NCI-H1417 (cell line): ENCODE data around the gene COL1A1.

ENCODE experiments used
- DNase-seq, 3 experiments: peaks; one replicate each; lab custom pipeline; 2025; lab: John Stamatoyannopoulos, UW

COL1A1 gene

GRCh38 chr17:50201276-50201854 lies at the start of gene COL1A1:
COL1A1 (minus strand) TSS chr17:50201631; CDS start chr17:50201513, 118 bp downstream.
- no peak for DNase-seq

GRCh38 chr17:50248255-50248654 lies 46.8 kb upstream of the COL1A1 start:
- DNase-seq = no peak

GRCh38 chr17:50244771-50245170 lies 43.3 kb upstream of the COL1A1 start:
- no peak for DNase-seq

- DNase-seq = no peak
These were observed 40.0 kb upstream of the COL1A1 start for GRCh38 chr17:50241431-50241830.

- DNase-seq = no peak
These were observed 39.4 kb upstream of the COL1A1 start for GRCh38 chr17:50240851-50241250.

- no peak for DNase-seq
These were observed 38.5 kb upstream of the COL1A1 start for GRCh38 chr17:50239937-50240336.

GRCh38 chr17:50238601-50239280 lies 37.3 kb upstream of the COL1A1 start:
- no peak for DNase-seq

GRCh38 chr17:50237901-50238300 lies 36.5 kb upstream of the COL1A1 start:
- DNase-seq = no peak

GRCh38 chr17:50234581-50234980 lies 33.1 kb upstream of the COL1A1 start:
- no peak for DNase-seq

- no peak for DNase-seq
These were observed 24.3 kb upstream of the COL1A1 start for GRCh38 chr17:50225701-50226240.

GRCh38 chr17:50222922-50223321 lies 21.5 kb upstream of the COL1A1 start:
- DNase-seq = no peak

DNA sequence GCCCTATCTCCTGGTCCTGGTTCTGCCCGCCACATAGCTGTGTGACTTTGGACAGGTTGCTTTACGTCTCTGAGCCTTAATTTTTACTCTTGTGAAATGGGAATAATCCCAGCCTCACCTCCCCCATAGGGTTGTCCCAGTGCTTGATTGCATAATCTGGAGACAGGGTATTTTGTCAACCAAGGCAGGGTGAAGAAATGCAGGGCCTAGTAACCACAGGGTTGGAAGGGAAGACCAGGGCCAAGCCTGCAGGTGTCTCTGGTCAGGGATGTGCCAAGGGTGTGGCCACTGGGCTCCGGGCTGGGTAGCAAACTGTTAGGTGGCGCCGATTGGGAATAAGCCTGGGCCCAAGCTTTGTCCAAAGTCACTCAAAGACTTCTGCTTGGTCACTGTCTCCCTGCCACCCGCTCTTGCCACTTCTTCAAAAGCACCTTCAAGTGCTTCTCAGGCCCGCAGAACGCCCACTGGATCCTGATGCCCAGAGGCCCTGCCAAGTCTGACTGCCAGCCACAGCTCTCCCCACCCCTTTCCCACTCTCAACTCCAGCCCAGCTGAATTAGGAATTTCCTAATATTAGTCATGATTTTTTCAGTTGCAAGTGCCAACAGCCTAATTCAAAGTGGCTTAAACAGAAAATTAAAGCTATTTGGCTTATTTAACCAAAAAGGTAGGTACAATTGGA lies 20.6 kb upstream of the COL1A1 start:
- DNase-seq = no peak

DNA sequence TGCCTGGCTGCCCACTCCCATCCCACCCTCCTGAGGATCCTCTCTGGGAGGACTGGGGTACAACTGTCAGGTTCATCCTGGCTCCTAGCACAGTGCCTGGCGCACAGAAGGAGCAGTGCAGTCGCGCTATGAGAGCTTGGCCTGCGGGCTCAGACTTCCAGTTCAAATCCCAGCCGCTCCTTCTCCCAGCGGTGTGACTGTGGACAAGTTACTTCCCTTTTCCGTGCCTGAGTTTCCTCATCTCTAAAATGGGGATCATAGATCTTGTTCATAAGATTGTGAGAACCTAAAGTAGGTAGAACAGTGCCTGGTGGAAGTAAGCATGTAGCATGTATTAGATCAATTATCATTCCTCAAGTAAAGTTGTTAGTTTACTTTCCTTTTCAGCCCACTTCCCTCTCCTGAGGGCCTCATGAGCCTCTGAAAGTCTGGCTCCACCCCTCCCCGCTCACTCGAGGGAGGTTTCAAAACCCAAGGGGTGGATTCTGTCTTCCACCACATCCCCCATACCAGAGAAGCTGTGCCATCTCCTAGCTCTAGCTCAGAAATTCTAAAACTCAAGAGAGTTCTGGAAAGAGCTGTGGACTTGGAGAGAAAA lies 19.9 kb upstream of the COL1A1 start:
- DNase-seq = no peak

- DNase-seq = no peak
These were observed 19.4 kb upstream of the COL1A1 start for GRCh38 chr17:50220811-50221210.

- DNase-seq = no peak
These were observed 18.6 kb upstream of the COL1A1 start for GRCh38 chr17:50219939-50220465.

GRCh38 chr17:50219342-50219741 lies 17.9 kb upstream of the COL1A1 start:
- DNase-seq = no peak

- no peak for DNase-seq
These were observed 17.4 kb upstream of the COL1A1 start for GRCh38 chr17:50218771-50219315.

DNA sequence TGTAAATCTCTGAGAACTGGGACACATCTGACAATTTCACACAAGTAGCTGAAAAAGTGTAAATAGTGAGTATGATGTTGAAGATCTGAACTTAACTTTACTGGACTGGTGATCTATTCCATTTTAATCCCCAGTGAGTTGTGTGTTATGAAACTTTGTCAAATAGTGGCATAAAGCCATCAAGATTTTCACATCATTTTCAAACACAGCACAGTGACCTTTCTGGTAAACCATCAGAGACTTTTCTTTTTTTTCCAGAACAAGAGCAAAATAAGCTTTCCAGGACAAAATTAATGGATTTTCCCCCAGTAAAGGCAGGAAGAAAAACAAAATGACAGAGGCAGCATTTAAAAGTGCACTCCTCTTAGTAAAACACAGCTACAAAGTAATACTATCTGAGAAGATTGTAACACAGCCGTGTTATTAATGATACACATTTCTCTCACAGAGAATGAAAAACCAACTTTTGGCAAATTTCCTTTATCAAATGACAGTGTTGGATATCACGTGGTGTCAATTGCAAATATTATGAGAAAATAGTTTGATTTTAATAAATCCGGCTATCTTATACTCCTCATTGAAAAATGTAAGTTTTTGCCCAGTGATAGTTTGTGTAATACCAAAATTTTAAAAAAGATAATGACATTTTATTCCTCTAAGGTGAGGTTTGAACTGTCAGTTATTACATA lies 16.8 kb upstream of the COL1A1 start:
- DNase-seq = no peak

DNA sequence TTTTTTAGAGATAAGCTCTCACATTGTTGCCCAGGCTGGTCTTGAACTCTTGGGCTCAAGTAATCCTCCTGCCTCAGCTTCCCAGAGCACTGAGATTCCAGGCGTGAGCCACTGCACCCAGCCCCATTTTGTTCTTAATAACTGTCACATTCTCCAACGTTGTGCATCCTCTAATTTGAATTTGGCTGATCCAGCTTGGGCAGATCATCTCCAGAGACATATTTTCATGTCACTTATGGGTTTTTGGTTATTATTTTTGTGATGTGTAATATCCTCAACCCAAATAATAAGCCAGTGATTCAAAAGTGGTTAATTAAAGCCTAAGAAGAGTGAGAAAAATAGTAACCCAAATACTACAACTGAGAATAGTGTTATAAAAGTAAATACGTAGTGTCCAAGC lies 16.2 kb upstream of the COL1A1 start:
- DNase-seq = no peak

DNA sequence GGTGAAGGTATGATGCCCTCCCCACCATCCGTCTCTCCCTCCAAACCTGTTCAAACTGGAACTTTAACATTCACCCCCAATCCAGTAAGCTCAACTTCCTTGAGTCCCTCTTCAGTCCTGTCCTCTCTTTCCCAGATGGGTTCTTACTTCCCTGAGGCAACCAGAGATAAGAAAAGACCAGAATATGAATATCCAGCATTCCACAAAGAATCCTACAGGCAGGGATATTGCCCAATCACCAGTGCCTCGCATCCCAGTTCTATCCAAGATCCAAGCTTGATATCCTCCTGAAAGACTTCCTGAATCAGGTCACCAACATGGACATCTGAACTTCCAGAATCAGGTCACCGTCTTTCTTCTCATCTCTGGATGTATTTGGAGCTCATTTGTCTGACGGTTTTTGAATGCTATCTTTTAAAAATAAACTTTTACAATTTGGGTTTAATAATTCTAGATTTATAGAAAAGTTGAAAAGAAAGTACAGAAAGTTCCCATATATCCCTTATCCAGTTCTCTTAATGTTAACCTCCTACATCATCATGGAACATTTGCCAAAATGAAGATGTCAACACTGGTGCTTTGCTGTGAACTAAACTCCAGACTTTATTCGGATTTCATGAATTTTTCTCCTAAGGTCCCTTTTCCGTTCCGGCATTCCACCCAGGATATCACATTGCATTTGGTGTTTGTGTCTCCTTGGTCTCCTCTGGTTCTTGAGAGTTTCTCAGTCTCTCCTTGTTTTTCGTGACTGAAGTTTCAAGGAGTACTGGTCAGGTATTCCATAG lies 13.7 kb upstream of the COL1A1 start:
- DNase-seq = no peak
